ENCODE measurements around the gene GAS7.
"Not testable (repeated sequence)": the region's sequence is repeated elsewhere in the genome, so short reads cannot be mapped to it uniquely, and the experiment has no call there.

Gene GAS7

DNA sequence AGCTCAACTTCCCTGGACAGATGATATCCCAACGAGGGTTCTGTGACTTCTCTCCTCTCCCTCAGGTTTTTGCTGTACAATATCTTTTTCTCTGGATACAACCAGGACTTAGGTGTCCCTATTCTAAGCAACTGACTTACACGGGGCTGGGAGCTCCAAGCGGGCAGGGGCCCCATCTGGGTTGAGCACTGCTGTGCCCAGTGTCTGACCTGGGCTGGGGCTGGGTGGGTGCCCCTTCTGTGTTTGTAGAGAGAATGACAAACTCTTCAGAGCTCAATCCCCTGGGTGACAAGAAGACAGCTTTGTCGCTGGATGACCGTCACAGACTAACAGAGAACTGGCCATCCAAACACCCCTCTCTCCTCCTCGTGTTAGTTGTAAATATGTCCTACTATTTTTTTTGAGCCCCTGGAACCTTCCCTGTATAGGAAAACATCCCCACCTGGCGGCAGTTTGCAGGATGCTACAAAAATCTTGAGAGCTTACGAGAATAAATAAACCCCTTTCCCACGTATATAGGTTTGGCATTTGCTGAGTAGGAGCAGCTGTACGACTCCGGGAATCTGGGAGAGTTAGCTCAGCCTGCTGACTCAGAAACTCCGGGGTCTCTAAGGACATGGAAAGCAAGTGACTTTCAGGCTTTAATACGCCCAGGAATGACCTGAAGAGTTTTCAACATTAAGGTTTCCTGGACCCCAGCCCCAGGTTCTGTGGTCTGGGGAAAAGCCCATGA lies 269.6 kb downstream of the GAS7 start:
- no peak overlapping the region for H3K4me3 ChIP-seq (replicated peaks; ENCODE audit: low read depth, low read length)
- peak; percentile 63 for TF ChIP-seq CTCF (IDR thresholded peaks at IDR 0.05; ENCODE audit: low read length, missing control alignments)
- peak; percentile 73 for DNase-seq (ENCODE audit: low read depth)

GRCh38 chr17:9926150-9926804 lies 272.1 kb downstream of the GAS7 start:
- no peak overlapping the region for H3K4me3 ChIP-seq (replicated peaks; ENCODE audit: low read depth, low read length)
- no peak for TF ChIP-seq CTCF (IDR thresholded peaks at IDR 0.05; ENCODE audit: low read length, missing control alignments)
- DNase-seq (ENCODE audit: low read depth): no peak

- no peak overlapping the region for H3K4me3 ChIP-seq (replicated peaks; ENCODE audit: low read depth, low read length)
- no peak for TF ChIP-seq CTCF (IDR thresholded peaks at IDR 0.05; ENCODE audit: low read length, missing control alignments)
- DNase-seq (ENCODE audit: low read depth): no peak
Measured at GRCh38 chr17:9925457-9925856, 272.9 kb downstream of the GAS7 start.

GRCh38 chr17:9924735-9925191 lies 273.6 kb downstream of the GAS7 start:
- peak; percentile 85 for TF ChIP-seq CTCF (IDR thresholded peaks at IDR 0.05; ENCODE audit: low read length, missing control alignments)
- DNase-seq (ENCODE audit: low read depth): peak; percentile 78
- no peak overlapping the region for H3K4me3 ChIP-seq (replicated peaks; ENCODE audit: low read depth, low read length)

DNA sequence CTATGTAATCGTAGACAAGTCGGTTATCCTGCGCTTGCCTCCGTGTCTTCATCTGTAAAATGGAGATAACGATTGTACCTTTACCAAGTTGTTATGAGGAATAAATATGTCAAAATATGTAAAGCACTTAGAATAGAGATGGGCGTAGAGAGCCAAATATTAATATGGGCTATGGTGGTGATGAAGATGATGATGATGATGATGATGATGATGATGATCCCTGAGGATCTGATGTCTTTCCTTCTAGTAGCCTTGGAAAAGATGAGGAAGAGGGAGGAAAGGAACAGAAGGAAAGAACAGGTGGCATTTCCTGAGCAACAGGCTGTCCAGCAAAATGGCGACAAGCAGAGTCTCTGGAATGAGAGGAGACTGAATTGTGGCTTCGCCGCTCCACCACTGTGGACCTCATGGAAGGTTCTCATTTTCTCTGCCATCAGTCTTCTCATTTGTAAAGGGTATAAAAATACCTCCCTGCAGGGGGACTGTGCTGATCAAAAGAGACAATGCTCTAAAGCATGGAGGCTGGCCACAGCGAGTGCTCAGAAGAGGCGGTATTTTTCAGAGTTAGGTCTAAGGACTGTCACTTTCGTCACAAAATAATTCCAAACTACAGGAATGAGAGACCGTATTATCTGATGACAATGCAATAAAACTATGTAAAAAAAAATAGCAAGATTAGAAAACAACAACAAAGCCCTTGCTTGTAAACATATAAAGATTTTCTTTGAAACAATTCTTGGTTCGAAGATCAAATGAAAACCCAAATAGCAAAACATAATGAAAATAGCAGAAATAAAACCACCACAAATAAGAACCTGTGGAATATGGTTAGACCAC lies 276.2 kb downstream of the GAS7 start:
- no peak for DNase-seq (ENCODE audit: low read depth)
- no peak for TF ChIP-seq CTCF (IDR thresholded peaks at IDR 0.05; ENCODE audit: low read length, missing control alignments)
- H3K4me3 ChIP-seq (replicated peaks; ENCODE audit: low read depth, low read length): no peak overlapping the region

DNA sequence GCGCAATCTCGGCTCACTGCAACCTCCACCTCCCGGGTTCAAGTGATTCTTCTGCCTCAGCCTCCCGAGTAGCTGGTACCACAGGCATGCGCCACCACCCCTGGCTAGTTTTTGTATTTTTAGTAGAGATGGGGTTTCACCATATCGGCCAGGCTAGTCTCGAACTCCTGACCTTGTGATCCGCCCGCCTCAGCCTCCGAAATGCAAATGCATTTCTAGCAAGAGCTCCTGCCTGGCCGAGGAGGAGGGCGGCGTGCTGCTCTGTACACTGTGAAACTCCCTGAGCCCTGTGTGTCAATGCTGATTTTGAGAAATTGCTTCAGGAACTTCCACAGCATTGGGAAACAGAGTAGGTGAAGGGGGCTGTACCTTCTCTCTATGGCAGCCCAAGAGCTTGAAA lies 277.2 kb downstream of the GAS7 start:
- DNase-seq (ENCODE audit: low read depth); H3K4me3 ChIP-seq (replicated peaks; ENCODE audit: low read depth, low read length): not testable (repeated sequence)

DNA sequence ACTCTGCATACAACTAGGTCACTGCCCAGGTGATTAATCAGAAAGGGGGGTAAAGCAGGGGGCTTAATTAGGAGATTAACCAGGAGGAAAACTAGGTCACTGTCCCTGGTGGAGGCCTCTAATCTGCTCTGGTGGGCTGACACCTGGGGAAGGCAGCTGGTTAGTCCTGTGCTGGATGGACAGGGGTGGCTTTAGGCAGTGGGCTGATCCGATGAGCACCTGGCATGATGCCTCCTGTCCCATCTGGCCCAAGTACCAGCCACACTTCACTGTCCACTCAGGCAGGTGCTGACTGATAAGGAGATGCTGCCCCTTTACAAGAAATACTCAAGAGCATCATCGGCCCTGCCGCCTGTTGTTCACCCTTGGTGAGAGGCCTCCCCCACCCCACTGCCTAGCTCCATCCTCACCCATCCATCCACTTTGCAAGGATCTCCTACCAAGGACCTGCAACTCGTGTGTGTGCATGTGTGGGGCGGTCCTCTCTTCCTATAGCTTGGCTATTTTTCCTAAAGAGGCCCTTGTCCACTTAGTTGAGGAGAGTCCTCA lies 279.5 kb downstream of the GAS7 start:
- no peak for DNase-seq (ENCODE audit: low read depth)
- no peak for TF ChIP-seq CTCF (IDR thresholded peaks at IDR 0.05; ENCODE audit: low read length, missing control alignments)
- H3K4me3 ChIP-seq (replicated peaks; ENCODE audit: low read depth, low read length): no peak overlapping the region

All from fibroblast of pulmonary artery (primary cell).